Bronchial epithelial cell (primary cell): Measurements from ENCODE around the gene FBXO44. TPM values are rescaled to one million over a fixed set of nuclear protein-coding genes. Genes with fewer than 3 reads are reported as not detected.

ENCODE experiments used
- DNase-seq: peaks from one replicate; pipeline ENCODE4 v3.0.0-alpha.2; 2010; ENCODE audit warnings: low read depth
- FAIRE-seq: peaks from 2 replicates; lab custom pipeline; 2011; peaks lifted over from hg19 to GRCh38; lab: Jason Lieb, UNC
- H3K27me3 ChIP-seq: 2 replicates; pipeline ENCODE4 v1.5.1; 2011; ENCODE audit warnings: low read length; ENCODE audit not compliant: control insufficient read depth, insufficient read depth
- H3K36me3 ChIP-seq: 2 replicates; pipeline ENCODE4 v1.5.1; 2011; ENCODE audit warnings: low read length; ENCODE audit not compliant: control insufficient read depth, insufficient read depth
- H3K4me3 ChIP-seq: 2 replicates; pipeline ENCODE4 v1.5.1; 2011; ENCODE audit warnings: mild to moderate bottlenecking, low read depth, low read length, control low read depth
- CTCF ChIP-seq: IDR thresholded peaks from 2 replicates; pipeline ENCODE4 v1.5.1; 2011; ENCODE audit warnings: mild to moderate bottlenecking, moderate library complexity, low read length, control low read depth, inconsistent platforms; ENCODE audit not compliant: insufficient read depth, severe bottlenecking
- total RNA-seq: library from RNA; depleted of rRNA; stranded (reverse); fragments of >200 nt; gene quantifications from 2 replicates; pipeline ENCODE4 v1.2.1, GENCODE V29; 2014

FBXO44 gene
- total RNA-seq, 1 donor from 2014 or later, result 9.0 TPM

DNA sequence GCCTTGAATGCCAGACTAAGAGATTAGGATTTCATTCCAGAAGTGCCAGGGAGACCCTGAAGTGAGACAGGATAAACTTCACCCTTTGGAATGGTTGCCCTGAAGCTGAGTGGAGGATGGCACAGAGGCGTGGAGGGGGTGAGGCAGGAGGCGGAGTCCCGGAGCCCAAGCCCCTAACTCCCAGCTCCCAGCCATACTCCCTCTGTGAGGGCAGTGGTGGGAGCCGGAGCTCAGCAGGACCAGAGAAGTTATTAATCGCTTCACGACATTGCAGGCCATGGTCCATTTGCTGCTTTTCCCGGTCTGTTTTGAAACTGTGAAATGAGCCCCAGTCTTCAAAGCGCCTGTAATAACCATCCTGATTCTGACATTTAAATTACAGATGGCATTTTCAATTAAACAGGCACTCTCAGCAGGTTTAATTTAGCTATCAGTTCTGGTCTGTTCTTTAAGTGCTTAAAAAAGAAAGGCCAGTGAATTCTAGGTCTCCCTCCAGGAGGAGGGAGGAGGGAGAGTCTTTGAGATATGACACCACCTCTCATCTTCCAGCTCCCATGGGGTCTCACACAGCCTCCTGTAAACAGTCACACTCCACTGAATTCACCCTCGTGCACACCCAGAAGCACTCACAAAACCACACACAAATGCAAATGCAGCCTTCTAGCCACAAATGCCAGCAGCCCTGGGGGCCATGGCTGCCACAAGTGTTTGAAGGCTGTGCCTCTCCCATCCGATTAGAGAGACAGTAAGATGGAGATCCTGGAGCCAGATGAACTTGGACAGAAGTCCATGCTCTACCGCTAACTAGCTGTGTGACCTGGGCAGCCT, 20.1 kb upstream of the FBXO44 start:
- TF ChIP-seq CTCF, result no peak
- DNase-seq (no peak), FAIRE-seq (no peak)
- Histone ChIP-seq H3K4me3 (no peak overlapping the region), H3K27me3 (no peaks in the 10 kb centered on the region), H3K36me3 (no peaks in the 10 kb centered on the region)

DNA sequence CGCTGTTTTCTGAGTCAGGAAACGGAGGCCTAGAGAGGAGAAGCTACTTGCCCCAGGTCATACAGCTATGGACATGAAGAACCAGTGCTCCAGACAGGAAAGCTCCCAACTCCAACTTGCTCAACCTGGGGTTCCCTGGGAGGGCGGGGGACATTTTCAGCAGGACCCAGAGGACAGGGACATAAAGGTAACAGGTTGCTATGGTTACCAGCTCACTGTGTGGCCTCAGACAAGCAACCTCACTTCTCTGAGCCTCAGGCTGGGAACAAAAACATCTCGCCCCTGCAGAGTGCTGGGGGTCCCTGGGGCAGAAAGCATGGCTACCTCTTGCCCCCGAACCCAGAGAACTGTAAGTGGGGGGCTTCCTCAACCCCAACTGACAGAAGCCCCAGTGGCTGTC, 16.6 kb upstream of the FBXO44 start:
- Histone ChIP-seq H3K36me3 (no peaks in the 10 kb centered on the region), H3K27me3 (no peaks in the 10 kb centered on the region), H3K4me3 (no peak overlapping the region)
- TF ChIP-seq CTCF, result no peak
- FAIRE-seq (no peak), DNase-seq (no peak)

- no peak for DNase-seq
- no peaks in the 10 kb centered on the region for H3K27me3 ChIP-seq
- no peaks in the 10 kb centered on the region for H3K36me3 ChIP-seq
- no peak overlapping the region for H3K4me3 ChIP-seq
- no peak for FAIRE-seq
- TF ChIP-seq CTCF, result no peak
These were observed 15.3 kb upstream of the FBXO44 start for GRCh38 chr1:11639372-11639771.

- TF ChIP-seq CTCF, result no peak
- FAIRE-seq, result no peak
These were observed 14.6 kb upstream of the FBXO44 start for GRCh38 chr1:11640101-11640500.

DNA sequence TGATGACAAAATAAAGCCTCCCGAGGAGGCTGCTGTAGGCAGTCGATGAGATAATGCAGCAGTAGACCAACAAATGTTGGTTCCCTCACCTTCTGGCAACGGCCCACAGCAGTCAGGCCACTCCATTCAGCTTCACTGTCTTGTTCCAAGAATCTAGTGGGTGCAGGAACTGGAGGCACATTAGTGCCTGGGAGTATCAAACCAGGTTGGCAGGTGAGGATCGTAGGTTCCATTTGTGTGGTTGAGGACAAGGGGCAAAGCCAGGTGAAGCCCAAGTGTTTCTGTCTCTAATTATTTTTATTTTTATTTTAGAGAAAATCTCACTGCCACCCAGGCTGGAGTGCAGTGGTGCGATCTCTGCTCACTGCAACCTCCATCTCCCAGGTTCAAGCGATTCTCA, 13.7 kb upstream of the FBXO44 start:
- FAIRE-seq, result no peak
- no peak for DNase-seq
- no peaks in the 10 kb centered on the region for H3K27me3 ChIP-seq
- no peak overlapping the region for H3K4me3 ChIP-seq
- no peaks in the 10 kb centered on the region for H3K36me3 ChIP-seq
- TF ChIP-seq CTCF, result no peak

More at GRCh38 chr1:11640101-11640500, 14.6 kb upstream of the FBXO44 start:
- H3K27me3 ChIP-seq, result no peaks in the 10 kb centered on the region
- no peak for DNase-seq
- H3K4me3 ChIP-seq, result no peak overlapping the region
- H3K36me3 ChIP-seq, result no peaks in the 10 kb centered on the region
